HG03135 (cell line): Measurements from ENCODE around the gene ANO10.
A peak's percentile ranks its signal among the peaks of the same experiment; 100 is the strongest.
"Not testable (repeated sequence)": the region's sequence is repeated elsewhere in the genome, so short reads cannot be mapped to it uniquely, and the experiment has no call there.

Experiments
- ATAC-seq: cut with Tn5 transposase; IDR thresholded peaks from one replicate; pipeline ENCODE4 v1.9.1; 2021; ENCODE audit warnings: mild to moderate bottlenecking, moderate library complexity; ENCODE audit not compliant: unreplicated experiment

Gene ANO10

DNA sequence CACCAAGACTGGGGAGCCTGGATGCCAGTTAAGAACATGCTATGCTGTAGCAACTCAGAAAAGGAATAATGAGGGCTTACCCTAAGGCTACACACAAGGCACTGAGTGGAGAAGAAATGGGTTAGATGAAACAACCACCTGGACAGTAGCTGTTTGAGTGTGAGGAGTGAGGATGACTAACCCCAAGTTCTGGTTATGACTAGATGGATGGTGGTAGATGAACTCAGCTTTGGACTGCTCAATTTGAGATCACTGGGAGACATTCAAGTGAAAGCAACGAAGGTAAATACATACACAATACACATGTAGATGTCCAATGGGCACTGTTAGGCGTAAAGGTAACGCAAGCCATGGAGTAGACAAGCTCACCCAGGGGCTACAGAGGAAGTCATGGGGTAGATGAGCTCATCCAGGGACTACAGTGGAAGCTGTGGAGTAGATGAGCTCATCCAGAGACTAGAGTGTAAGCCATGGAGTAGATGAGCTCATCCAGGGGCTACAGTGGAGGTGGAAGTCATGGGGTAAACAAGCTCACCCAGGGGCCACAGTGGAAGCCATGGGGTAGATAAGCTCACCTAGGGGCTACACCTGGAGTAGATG lies 98.3 kb downstream of the ANO10 start:
- ATAC-seq, result peak; percentile 91

DNA sequence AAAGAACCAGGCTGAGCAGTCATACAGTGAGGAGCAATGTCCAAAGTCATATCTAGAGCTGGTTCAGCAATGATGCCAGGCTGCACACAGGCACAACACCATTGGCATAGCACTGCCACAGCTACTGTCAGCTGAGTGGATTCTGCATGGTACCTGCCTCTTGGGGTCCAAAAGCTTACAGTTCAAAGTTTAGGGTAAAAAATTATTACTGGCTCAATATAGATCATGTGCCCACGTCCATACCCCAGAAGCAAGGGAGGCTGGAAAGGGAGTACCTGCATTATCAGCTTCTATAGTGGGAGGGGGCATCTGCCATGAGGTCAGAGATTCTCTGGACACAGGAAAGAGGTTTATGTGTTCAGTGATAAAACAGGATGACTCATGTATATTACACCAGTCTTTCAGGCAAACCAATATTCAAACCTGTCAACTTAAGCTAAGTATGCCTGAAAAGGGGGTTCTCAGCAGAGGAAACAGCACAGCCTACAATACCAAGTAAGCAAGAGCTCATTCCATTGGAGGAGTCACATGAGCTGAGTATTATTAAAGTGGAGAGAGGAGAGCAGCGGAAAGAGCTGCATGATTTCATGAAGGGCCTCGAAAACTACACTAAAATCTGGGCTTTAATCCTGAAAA lies 99.0 kb downstream of the ANO10 start:
- no peak for ATAC-seq

DNA sequence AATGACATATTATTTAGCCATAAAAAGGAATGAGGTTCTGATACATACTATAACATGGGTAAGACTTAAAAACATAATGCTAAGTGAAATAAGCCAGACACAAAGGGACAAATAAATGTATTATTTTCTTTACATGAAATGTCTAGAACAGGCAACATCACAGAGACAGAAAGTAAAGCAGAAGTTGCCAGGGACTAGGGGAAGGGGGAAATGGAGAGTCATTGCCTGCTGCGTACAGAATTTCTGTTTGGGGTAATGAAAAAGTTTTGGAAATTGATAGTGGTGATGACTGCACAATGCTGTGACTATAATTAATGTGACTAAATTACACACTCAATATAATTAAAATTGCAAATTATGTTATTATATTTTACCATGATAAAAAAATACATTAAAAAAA lies 99.9 kb downstream of the ANO10 start:
- ATAC-seq, result no peak

DNA sequence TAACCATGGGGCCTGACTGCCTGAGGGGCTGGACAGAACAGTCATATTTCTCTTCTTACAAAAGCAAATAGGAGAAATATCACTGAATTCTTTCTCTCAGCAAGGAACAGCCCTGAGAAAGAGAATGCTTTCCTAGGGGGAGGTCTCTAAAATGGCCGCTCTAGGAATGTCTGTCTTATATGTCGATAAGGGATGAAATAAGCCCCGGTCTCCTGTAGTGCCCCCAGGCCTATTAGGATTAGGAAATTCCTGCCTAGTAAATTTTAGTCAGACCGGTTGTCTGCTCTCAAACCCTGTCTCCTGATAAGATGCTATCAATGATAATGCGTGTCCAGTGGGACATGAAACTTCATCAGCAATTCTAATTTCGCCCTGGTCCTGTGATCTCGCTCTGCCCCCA lies 103.3 kb downstream of the ANO10 start:
- ATAC-seq, result not testable (repeated sequence)

DNA sequence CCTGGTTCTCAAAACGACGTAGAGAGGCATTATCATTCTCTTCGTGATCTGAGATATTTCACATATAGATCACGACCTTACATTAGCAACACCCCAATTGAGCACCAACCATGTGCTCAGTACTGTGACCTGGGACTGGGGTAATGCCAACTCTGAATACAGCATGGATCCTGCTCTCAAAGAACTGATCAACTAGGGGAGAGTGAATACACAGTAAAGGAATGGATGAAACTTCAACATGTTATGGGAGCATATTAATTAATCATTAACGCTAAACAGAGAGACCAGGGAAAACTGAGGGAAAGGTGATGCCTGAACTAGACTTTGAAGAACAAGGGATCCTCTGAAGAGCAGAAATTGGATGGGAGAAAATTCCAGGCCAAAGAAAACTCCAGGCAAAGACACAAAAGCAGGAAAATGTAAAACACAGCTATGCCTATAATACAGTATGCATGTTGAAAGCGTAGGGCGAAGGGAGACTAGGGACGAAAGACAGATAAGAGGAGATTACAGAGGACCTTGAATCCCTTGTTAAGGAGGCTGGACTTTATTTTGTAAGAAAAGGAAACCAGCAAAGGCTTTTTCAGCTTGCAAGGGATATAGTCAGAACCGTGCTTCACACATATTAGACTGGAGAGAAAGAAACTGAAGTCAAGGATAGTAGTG lies 105.7 kb downstream of the ANO10 start:
- no peak for ATAC-seq

DNA sequence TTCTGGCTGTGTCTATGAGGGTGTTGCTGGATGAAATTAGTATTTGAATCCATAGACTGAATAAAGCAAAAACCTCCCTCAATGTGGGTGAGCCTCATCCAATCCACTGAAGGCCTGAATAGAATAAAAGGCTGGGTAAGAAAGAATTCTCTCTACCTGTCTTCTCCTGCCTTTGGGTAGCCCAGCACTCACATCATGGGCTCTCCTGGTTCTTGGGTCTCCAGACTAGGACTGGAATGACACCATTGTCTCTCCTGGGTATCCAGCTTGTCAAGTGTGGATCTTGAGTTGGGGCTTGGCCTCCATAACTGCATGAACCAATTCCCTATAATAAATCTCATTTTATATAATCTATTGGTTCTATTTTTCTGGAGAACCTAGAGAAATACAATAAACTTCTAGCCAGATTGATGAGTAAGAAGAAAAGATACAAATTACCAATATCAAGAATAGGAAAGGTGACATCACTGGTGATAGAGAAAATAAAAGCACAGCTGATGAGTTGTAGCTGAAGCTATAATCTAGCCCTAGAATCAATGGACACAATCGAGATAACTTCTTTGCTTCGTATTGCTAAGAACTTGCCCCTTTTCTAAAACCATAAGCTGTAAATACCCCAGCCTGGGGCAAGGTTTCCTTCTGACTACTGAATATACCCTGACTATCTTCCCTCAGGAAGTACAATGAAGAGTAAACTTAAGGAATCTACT lies 106.4 kb downstream of the ANO10 start:
- no peak for ATAC-seq

DNA sequence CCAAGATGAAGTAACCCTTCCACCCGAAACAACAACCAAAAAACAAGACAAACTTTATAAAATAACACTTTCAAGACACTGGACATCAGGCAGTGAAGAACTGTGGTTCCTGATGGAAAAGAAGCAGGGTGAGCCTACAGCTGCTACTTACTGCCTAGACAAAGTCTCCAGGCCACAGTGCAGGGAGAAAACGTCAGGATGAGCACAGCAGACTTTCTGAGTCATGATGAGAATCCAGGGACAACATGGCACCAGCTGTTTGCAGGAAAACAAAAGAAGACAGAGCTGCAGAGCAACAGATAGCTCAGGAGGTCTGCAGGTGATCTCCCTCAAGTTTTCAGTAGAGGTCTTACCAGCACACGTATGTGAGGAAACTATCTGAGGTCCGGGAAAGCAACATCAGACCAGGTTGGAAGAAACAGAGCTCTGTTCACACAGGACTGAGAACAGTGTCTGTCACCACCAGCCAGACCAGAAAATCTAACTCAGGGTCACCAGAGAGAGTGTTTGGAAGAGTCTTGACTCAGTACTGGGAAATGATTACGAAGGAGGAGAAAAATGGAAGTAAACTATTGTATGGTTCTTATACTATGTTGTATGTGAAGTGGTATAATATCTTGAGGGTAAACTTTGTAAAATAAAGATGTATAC lies 108.9 kb downstream of the ANO10 start:
- no peak for ATAC-seq

DNA sequence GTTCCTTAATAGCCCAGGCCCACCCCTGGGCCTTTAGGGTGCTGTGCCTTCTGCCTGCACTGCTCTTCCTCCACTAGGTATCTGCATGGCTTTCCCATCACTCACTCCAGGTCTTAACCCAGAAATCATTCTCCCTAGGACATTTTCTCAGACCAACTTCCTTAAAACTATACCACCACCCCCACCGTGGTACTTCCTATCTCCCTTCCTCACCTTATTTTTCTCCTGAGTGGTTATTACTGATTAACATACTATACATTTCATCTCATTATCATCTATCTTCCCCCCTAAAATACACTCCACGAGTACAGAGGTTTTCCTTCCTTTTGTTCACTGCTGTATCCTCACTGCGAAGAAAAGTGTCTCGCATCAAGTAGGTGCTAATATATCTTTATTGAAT lies 115.2 kb downstream of the ANO10 start:
- no peak for ATAC-seq

DNA sequence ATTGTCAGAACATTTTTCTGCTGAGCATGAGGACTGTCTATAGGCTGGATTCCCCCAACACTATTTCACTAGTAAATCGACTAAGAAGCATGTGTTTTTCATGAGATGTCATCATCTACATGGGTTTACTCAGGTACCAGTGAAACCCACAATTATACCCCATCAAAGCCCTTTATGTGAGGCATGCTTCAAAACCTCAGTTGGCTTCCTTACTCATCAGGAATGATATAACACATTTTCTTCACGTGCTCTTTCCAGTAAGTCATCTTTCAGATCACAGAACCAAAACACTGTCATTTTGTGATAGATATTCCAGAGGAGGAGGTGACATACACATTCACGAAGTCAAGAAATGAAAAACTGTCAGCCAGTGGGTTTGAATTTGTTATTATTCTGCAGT lies 116.5 kb downstream of the ANO10 start:
- no peak for ATAC-seq

DNA sequence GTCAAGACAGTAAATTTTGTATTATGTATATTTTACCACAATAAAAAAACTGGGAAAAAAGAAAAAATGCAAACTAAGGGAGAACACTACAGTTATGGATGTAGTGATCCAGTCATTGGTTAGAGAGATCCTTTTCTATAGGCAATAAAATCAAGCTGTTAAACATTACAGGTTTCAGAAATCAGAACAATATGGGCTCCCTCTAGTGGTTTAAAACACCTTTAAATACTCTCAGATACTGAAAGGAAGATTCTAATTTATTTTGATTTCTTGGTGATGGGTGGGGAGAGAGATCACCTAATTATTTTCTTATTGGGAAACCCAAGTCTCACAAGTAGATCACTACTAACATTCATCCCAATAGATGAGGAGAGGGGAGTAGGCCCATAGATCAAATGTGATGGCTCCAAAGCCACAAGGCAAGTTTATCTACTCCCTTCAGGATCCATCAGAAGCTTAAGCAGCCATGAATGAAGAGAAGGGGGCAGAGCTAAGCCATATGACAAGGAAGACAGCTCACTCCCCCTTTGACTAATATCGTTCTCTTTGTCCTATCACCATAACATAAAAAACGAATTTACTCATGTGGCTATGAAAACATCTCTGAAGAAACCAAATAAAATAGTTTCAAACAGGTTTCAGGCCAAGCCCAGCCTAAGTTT lies 118.6 kb downstream of the ANO10 start:
- no peak for ATAC-seq

DNA sequence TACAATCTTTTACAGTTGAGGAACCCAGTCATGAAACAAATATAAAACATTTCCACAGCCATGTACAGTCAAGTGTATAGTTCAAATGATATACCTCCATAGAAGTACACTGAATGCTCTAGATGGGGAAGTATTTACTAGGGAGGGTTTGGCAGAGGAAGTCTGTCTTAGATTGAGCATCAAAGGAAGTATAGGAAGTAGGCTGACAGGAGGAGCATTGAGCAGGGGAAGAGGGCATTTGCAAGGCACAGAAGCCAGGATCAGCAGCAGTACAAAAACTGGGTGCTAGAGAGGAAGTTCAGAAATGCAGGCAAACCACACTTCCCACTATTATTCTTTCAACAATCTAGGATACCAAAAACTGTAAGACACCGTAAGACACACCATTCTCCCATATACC lies 122.6 kb downstream of the ANO10 start:
- no peak for ATAC-seq

DNA sequence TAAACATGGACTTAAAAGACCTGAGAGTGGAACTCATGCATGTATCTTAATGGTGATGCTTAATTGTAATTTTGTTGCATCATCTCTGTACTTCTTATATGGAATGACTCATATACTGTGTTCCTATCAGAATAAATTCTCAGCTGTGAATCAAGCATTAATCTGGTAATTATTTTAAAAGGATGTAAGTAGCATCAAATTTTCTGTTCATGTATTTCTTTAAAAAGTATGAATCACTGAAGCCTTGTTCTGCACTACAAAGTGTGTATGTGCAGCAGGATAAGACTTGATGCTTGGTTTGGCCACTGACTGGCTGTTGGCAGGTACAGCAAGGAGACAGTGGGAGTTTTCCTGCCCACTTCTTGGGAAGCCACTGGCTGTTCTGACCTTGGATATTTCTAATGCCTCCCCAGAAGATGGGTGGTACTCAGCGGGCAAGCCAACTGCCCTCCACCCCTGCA lies 123.9 kb downstream of the ANO10 start:
- ATAC-seq, result no peak

DNA sequence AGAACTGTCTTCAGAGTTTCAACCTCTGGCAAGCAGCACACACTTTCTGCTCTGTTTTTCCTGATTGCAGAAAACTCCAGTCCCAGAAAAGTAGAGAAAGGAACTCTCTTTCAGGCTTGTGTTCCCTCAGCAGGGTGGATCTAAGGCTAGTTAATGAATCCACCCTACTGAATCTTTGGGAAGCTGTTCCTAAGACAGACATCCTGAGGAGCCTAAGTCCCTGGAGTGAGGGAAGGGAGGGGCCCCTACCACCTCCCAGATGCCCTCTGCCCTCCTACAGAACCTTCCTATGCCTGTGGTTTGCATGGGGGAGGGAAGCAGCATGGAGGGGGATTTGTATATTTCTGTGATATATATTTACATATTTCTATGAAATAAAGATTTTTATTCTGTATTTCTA lies 124.4 kb downstream of the ANO10 start:
- ATAC-seq, result no peak

DNA sequence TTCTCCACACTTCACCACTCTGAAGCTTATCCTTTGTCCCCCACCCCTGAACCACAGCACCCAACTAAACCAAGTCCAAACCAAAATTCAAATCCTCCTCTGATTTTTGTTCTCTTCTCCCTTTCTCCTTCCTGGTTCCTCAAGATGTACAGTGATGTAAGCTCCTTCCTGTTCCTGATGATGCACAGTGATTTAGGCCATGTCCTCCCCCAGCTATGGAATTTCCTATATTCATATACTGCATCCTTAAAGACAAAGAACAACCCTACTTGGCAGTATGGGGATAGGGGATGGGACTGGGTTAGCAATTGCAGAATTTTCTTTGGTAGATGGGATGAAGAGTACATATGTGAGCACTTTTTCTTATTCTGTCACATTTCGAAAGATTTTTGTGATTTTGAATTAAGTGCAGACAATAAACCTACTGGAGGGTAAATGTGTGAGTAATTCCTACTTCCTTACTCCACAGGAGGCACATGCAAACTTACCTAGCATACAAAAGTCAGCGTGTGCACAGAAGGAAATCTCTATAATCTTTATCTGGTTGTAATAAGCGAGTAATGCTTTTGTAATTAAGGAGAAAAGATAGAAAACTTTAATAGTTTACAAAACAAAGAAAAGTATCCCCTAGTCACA lies 125.0 kb downstream of the ANO10 start:
- no peak for ATAC-seq

DNA sequence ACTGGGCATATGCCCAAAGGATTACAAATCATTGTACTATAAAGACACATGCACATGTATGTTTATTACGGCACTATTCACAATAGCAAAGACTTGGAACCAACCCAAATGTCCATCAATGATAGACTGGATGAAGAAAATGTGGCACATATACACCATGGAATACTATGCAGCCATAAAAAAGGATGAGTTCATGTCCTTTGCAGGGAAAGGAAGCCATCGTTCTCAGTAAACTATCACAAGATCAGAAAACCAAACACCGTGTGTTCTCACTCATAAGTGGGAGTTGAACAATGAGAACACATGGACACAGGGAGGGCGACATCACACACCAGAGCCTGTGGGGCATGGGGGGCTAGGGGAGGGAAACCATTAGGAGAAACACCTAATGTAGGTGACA lies 128.9 kb downstream of the ANO10 start:
- not testable (repeated sequence) for ATAC-seq

DNA sequence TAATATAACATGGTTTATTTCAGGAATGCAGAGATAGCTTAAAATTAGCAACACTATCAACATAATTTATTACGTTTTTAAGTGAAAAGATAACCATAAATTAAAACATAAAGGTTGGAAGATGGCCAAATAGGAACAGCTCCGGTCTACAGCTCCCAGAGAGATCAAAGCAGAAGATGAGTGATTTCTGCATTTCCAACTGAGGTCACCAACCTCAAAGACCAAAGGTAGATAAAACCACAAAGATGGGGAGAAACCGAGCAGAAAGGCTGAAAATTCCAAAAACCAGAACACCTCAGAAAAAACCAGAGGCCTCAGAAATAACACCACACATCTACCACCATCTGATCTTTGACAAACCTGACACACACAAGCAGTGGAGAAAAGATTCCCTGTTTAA lies 130.0 kb downstream of the ANO10 start:
- ATAC-seq, result not testable (repeated sequence)

DNA sequence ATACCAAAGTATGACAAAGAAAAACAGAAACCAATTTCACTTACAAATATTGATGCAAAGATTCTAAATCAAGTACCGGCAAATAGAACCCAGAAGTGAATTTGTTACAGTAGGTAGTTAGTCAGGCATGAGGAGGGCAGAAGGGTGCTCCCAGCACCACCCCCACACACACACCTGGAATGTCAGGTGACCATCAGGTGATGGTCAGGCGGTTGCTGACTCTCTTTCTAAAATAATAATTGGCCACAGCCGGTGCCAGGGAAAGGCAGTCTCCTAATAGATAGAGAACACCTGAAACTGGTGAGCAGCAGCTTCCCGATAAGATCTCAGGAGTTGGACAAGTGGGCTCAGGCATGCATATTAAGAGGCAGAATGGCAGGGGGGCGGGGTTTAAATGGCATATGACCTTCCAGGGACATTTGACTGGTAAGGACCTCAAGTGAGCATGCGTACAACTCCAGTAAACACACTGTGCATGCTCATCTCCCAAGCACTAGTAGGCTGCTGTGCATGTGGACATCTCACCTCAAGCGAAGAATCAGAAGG lies 131.1 kb downstream of the ANO10 start:
- ATAC-seq, result no peak

DNA sequence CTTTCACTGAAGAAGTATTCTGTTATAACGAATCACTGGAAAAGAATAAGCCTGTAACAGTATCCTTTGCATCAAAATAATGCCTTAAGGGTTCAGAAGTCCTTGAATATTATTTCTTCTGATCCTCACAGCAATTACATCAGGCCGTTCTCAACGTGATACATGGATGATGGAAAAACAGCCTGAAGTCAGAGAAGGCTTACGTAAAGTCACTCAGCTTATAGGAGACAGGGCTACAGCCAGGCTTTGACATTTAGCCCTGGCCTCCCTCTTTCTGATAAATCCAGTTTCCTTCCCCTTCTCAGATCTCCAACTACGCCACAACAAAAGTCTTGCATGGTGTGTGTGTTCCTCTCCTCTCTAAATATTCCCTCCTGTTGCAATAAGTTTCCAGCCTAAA lies 131.9 kb downstream of the ANO10 start:
- ATAC-seq, result no peak

DNA sequence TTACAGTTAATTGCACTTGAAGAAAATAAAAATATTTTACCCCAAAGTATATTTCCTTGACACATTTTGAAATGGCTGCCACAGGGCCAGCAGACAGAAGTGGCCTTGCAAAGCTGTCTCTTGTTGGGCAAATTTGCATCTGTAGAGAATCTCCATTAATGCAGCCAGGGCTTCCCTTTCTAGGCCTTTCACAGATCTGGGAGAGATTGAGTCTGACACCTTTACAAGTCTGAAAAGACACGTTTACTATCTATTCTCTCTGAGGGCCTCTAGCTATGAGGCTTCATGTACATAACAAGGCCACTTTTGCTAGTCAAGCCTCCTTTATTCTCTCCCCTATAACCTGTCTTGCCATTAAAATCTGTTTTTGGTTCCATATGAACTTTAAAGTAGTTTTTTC lies 135.9 kb downstream of the ANO10 start:
- no peak for ATAC-seq

DNA sequence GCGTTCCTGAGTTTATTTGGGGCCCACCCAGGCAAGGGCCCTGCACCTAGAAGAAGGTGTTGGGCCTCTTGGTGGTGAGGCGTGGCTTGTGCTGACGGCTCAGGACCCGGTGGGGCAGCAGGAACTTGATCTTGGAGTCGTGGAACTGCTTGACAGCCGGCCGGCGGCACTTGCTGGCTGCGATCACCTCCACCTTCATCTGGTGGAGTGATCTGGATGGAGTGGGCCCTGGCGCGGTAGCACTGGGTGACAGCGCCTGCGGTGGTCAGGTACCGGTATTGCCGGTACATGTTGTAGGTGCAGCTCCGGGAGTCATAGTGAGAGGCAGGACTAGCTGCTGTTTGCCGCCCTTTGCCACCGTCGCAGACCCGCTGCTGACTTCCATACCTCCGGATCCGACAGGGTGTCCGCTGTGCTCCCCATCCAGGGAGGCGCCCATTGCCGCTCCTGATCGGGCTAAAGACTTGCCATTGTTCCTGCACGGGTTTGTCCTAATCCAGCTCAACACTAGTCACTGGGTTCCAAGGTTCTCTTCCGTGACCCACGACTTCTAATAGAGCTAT lies 136.8 kb downstream of the ANO10 start:
- ATAC-seq, result no peak
